Measurements from ENCODE around the gene NPC1.

- no peak for TF ChIP-seq MAX (IDR thresholded peaks at IDR 0.05; ENCODE audit: low read depth, low read length)
- TF ChIP-seq CTCF (IDR thresholded peaks at IDR 0.05; ENCODE audit: low read depth, low read length): no peak
- no peak for TF ChIP-seq POLR2A (IDR thresholded peaks at IDR 0.05; ENCODE audit: extremely low read depth, insufficient read length)
These were observed 66.6 kb downstream of the NPC1 start for GRCh38 chr18:23519734-23520133.
